ENCODE measurements around the gene RSPRY1. TPM values are rescaled to one million over a fixed set of nuclear protein-coding genes. Genes with fewer than 3 reads are reported as not detected.
"Not testable (repeated sequence)": the region's sequence is repeated elsewhere in the genome, so short reads cannot be mapped to it uniquely, and the experiment has no call there.

Gene RSPRY1
- total RNA-seq, 1 donor from 2014 or later = 63.7 TPM

- Mint-ChIP-seq H3K27me3 (no peaks in the 10 kb centered on the region), H3K36me3 (ENCODE audit: insufficient read depth) (no peaks in the 10 kb centered on the region), H3K9me3 (ENCODE audit: low read depth) (no peaks in the 10 kb centered on the region), H3K27ac (no peak overlapping the region), H3K4me1 (ENCODE audit: low read depth) (peaks cover 16% of the 10 kb centered on the region), H3K4me3 (ENCODE audit: low read depth) (no peak overlapping the region)
- no peak for DNase-seq (ENCODE audit: low spot score, unreplicated experiment)
- TF ChIP-seq CTCF (IDR thresholded peaks at IDR 0.05; ENCODE audit: unreplicated experiment) = no peak
Measured at GRCh38 chr16:57271063-57271345, 84.9 kb downstream of the RSPRY1 start.

GRCh38 chr16:57271867-57272495, 85.9 kb downstream of the RSPRY1 start:
- Mint-ChIP-seq H3K9me3 (ENCODE audit: low read depth) (no peaks in the 10 kb centered on the region), H3K4me1 (ENCODE audit: low read depth) (peaks cover 11% of the 10 kb centered on the region), H3K4me3 (ENCODE audit: low read depth) (no peak overlapping the region), H3K36me3 (ENCODE audit: insufficient read depth) (no peaks in the 10 kb centered on the region), H3K27me3 (no peaks in the 10 kb centered on the region), H3K27ac (no peak overlapping the region)
- DNase-seq (ENCODE audit: low spot score, unreplicated experiment) = no peak
- TF ChIP-seq CTCF (IDR thresholded peaks at IDR 0.05; ENCODE audit: unreplicated experiment) = no peak

GRCh38 chr16:57273359-57273758, 87.2 kb downstream of the RSPRY1 start:
- TF ChIP-seq CTCF (IDR thresholded peaks at IDR 0.05; ENCODE audit: unreplicated experiment) = no peak
- H3K27ac Mint-ChIP-seq = peak overlapping the region; percentile 76

GRCh38 chr16:57273826-57274225, 87.7 kb downstream of the RSPRY1 start:
- Mint-ChIP-seq H3K27ac (peak overlapping the region; percentile 76), H3K4me3 (ENCODE audit: low read depth) (no peak overlapping the region), H3K4me1 (ENCODE audit: low read depth) (peaks cover 9% of the 10 kb centered on the region), H3K36me3 (ENCODE audit: insufficient read depth) (no peaks in the 10 kb centered on the region), H3K27me3 (no peaks in the 10 kb centered on the region), H3K9me3 (ENCODE audit: low read depth) (no peaks in the 10 kb centered on the region)
- DNase-seq (ENCODE audit: low spot score, unreplicated experiment) = no peak
- TF ChIP-seq CTCF (IDR thresholded peaks at IDR 0.05; ENCODE audit: unreplicated experiment) = no peak

More at GRCh38 chr16:57273359-57273758, 87.2 kb downstream of the RSPRY1 start:
- Mint-ChIP-seq H3K27me3 (no peaks in the 10 kb centered on the region), H3K4me1 (ENCODE audit: low read depth) (peaks cover 12% of the 10 kb centered on the region), H3K4me3 (ENCODE audit: low read depth) (no peak overlapping the region), H3K36me3 (ENCODE audit: insufficient read depth) (no peaks in the 10 kb centered on the region), H3K9me3 (ENCODE audit: low read depth) (no peaks in the 10 kb centered on the region)
- DNase-seq (ENCODE audit: low spot score, unreplicated experiment) = no peak

- not testable (repeated sequence) for H3K36me3 Mint-ChIP-seq (ENCODE audit: insufficient read depth); DNase-seq (ENCODE audit: low spot score, unreplicated experiment); H3K4me3 Mint-ChIP-seq (ENCODE audit: low read depth); H3K27me3 Mint-ChIP-seq; H3K27ac Mint-ChIP-seq; H3K9me3 Mint-ChIP-seq (ENCODE audit: low read depth)
- H3K4me1 Mint-ChIP-seq (ENCODE audit: low read depth) = peaks cover 13% of the 10 kb centered on the region
Measured at GRCh38 chr16:57275946-57276345, 89.8 kb downstream of the RSPRY1 start.

GRCh38 chr16:57276596-57276995, 90.5 kb downstream of the RSPRY1 start:
- Mint-ChIP-seq H3K4me3 (ENCODE audit: low read depth) (no peak overlapping the region), H3K27ac (no peak overlapping the region), H3K4me1 (ENCODE audit: low read depth) (peaks cover 13% of the 10 kb centered on the region), H3K27me3 (peaks cover 10% of the 10 kb centered on the region), H3K36me3 (ENCODE audit: insufficient read depth) (no peaks in the 10 kb centered on the region), H3K9me3 (ENCODE audit: low read depth) (no peaks in the 10 kb centered on the region)
- no peak for DNase-seq (ENCODE audit: low spot score, unreplicated experiment)
- TF ChIP-seq CTCF (IDR thresholded peaks at IDR 0.05; ENCODE audit: unreplicated experiment) = no peak
